Measurements from ENCODE around the gene ORM1.
"Not testable (repeated sequence)": the region's sequence is repeated elsewhere in the genome, so short reads cannot be mapped to it uniquely, and the experiment has no call there.

Gene ORM1

GRCh38 chr9:114322831-114323531 is at the start of gene ORM1:
ORM1 (plus strand) TSS chr9:114323098; CDS start chr9:114323134, 36 bp downstream.
- DNase-seq, result not testable (repeated sequence)

GRCh38 chr9:114273461-114273881 is 49.4 kb upstream of the ORM1 start:
- no peak for DNase-seq

- DNase-seq, result no peak
Observed at GRCh38 chr9:114274217-114274616, 48.7 kb upstream of the ORM1 start.

- no peak for DNase-seq
Observed at GRCh38 chr9:114275246-114276004, 47.5 kb upstream of the ORM1 start.

GRCh38 chr9:114276908-114277821 is 45.7 kb upstream of the ORM1 start:
- no peak for DNase-seq

GRCh38 chr9:114278356-114278755 is 44.5 kb upstream of the ORM1 start:
- no peak for DNase-seq

- DNase-seq, result no peak
Observed at GRCh38 chr9:114278881-114279570, 43.9 kb upstream of the ORM1 start.

- no peak for DNase-seq
Observed at GRCh38 chr9:114279693-114280092, 43.2 kb upstream of the ORM1 start.

- no peak for DNase-seq
Observed at GRCh38 chr9:114280636-114281472, 42.0 kb upstream of the ORM1 start.

- no peak for DNase-seq
Observed at GRCh38 chr9:114281473-114282103, 41.3 kb upstream of the ORM1 start.

- DNase-seq, result no peak
Observed at GRCh38 chr9:114282104-114282485, 40.8 kb upstream of the ORM1 start.

GRCh38 chr9:114282507-114282906 is 40.4 kb upstream of the ORM1 start:
- DNase-seq, result no peak

GRCh38 chr9:114282926-114283325 is 40.0 kb upstream of the ORM1 start:
- DNase-seq, result no peak

GRCh38 chr9:114283551-114284111 is 39.3 kb upstream of the ORM1 start:
- DNase-seq, result no peak

- DNase-seq, result no peak
Observed at GRCh38 chr9:114284316-114285060, 38.4 kb upstream of the ORM1 start.

GRCh38 chr9:114285166-114285867 is 37.6 kb upstream of the ORM1 start:
- DNase-seq, result no peak

- no peak for DNase-seq
Observed at GRCh38 chr9:114286146-114286679, 36.7 kb upstream of the ORM1 start.

- no peak for DNase-seq
Observed at GRCh38 chr9:114287001-114287762, 35.7 kb upstream of the ORM1 start.
